Fibroblast of mammary gland (primary cell): Measurements from ENCODE around the gene TYMP.

ENCODE experiments used
- DNase-seq: peaks from one replicate; pipeline ENCODE4 v3.0.0-alpha.2; 2010; ENCODE audit warnings: low read depth
- H3K4me3 ChIP-seq: 2 replicates; pipeline ENCODE4 v1.5.1; 2011; ENCODE audit warnings: low read depth, mild to moderate bottlenecking, low read length, moderate library complexity; ENCODE audit not compliant: control insufficient read depth
- CTCF ChIP-seq: conservative IDR thresholded peaks from 2 replicates; pipeline ENCODE4 v1.5.1; 2011; ENCODE audit warnings: low read depth, low read length, inconsistent platforms; ENCODE audit not compliant: control insufficient read depth, insufficient read depth

The TYMP gene

GRCh38 chr22:50562523-50563412, 33.0 kb upstream of the TYMP start, which contains the start of gene SYCE3:
SYCE3 (minus strand) TSS chr22:50562919; CDS start chr22:50556405, 6,514 bp downstream.
- peak within 1 kb of the TSS; percentile 57 for H3K4me3 ChIP-seq
- peak; percentile 78 for DNase-seq
- peak; percentile 52 for TF ChIP-seq CTCF

GRCh38 chr22:50561401-50562358, 31.9 kb upstream of the TYMP start:
- TF ChIP-seq CTCF, result no peak
- DNase-seq, result no peak
- H3K4me3 ChIP-seq, result no peak overlapping the region

GRCh38 chr22:50560034-50560433, 30.2 kb upstream of the TYMP start:
- H3K4me3 ChIP-seq, result no peak overlapping the region
- no peak for TF ChIP-seq CTCF
- no peak for DNase-seq

GRCh38 chr22:50556703-50557102, 26.9 kb upstream of the TYMP start:
- no peak for TF ChIP-seq CTCF
- H3K4me3 ChIP-seq, result no peak overlapping the region
- no peak for DNase-seq

- TF ChIP-seq CTCF, result no peak
- DNase-seq, result no peak
- no peak overlapping the region for H3K4me3 ChIP-seq
Measured at GRCh38 chr22:50553310-50553709, 23.5 kb upstream of the TYMP start.

- no peak for DNase-seq
- TF ChIP-seq CTCF, result no peak
- no peak overlapping the region for H3K4me3 ChIP-seq
Measured at GRCh38 chr22:50551160-50551752, 21.4 kb upstream of the TYMP start.
